NCI-H524 treated with DMSO at 0.1 percent for 48 hours (cell line): ENCODE results near the gene JPH4.
"Not testable (repeated sequence)": the region's sequence is repeated elsewhere in the genome, so short reads cannot be mapped to it uniquely, and the experiment has no call there.

Experiments used
- DNase-seq: peaks from one replicate; lab custom pipeline; 2025; lab: John Stamatoyannopoulos, UW

The JPH4 gene

GRCh38 chr14:23578560-23579310, at the start of gene JPH4:
JPH4 (minus strand) TSS chr14:23578790; CDS start chr14:23577453, 1,337 bp downstream.
- peak; percentile 35 for DNase-seq

DNA sequence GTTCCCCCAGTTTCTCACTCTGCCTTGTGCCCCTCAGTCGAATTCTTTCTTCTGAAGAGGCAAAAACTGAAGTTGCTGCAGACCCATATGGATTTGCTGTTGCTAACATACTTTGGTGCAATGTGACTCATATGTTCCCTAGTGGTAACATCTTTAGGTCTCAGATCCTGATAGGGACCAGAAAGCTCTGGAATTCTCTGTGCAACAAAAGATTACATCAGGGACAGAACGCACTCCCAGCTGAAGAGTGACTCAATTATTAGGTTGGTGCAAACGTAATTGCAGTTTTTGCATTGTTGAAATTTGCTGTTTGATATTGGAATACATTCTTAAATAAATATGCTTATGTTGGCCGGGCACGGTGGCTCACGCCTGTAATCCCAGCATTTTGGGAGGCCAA, 49.4 kb upstream of the JPH4 start:
- DNase-seq: no peak

DNA sequence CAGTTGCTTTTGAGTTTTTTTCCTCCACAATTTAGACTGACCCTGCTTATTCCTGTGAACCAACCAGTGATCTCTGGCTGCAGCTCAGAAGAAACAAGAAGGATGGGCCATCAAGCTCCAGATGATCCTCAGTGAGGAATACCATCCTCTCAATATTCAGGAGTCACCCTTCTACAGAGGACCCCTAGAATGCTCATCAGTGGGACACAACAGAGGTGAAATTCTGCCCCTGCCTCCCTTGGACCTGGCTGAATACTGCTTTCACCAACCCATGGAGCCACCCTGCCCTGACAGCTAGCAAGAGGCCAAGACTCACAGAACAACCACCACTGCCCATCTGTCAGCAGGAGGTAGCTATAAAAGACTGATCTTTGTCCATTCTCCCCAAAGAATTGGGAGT, 48.4 kb upstream of the JPH4 start:
- DNase-seq: no peak

GRCh38 chr14:23624830-23625404, 46.3 kb upstream of the JPH4 start:
- DNase-seq: no peak

DNA sequence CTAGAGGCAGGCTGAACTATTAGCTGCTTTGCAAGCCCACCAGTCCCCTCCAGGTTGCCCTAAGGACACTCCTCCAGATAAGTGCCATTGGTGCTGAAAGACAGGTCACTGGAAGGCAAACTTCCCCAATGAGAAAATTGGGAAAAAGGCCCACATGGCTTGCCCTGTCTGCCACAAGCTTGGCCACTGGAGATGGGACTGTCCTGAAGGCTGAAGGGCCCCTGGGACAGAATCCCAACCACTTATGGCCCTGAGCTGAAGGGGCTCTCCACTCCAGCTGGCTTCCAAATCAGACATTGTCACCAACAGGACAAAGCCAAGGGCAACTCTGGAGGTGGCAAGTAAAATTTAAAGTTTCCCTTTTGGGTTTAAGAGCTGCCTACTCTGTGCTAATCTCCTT, 45.4 kb upstream of the JPH4 start:
- DNase-seq: no peak

GRCh38 chr14:23622990-23623389, 44.4 kb upstream of the JPH4 start:
- no peak for DNase-seq

DNA sequence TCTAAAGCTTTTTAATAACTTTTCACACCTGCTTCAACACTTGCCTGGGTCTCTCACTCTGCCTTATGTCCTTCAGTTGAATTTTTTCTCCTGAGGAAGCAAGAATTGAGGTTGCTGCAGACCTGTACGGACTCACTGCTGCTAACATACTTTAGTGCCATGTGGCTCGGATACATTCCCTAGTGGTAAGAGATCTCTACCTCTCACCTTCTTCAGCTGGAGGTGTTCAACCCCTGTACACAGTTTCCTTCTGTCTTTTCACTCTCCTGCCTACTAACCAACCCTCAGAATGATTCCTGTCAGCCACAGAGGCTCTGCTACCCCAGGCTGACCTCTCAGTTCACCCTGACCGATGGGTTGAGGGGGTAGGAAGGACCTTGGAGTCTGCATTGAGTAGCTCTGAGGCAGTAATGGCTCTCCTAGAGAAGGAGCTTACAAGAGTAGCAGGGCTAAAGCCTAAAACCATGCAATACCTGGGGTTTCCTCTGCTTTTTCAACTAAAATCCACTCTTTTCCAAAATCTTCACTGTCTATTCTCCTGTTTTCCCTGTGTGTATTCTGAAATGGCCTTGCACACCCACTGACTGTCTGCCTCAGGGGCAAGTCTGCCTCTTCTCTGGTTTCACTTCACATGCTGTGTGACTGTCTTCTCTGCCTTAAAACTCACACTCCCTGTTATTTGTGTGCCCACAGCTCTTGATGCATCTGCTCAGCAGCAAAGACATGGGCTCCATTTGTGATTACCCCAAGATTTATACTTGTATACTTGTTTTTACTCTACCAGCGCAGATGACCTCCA, 43.5 kb upstream of the JPH4 start:
- DNase-seq: no peak

- DNase-seq: no peak
These were observed 42.8 kb upstream of the JPH4 start for GRCh38 chr14:23621204-23621931.

DNA sequence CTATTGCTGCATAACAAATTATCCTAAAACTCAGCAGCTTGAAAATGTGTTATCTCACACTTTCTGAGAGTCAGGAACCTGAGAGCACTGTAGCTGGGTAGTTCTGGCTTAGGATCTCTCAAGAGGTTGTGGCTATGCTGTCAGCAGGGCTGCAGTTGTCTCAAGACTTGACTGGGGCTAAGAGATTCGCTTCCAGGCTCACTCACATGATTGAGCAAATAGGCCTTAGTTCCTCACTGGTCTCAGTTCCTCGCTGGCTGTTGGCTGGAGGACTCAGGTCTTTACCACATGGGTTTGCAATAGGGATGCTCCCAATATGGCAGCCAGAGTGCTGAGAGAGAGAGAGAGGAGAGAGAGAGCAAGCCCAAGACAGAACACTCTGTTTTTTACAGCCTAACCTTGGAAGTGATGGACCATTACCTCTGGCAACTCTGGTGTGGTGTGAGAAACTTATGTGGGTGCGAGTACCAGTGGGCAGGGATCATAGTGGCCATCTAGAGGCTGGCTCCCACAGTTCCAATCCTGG, 41.6 kb upstream of the JPH4 start:
- DNase-seq: no peak

DNA sequence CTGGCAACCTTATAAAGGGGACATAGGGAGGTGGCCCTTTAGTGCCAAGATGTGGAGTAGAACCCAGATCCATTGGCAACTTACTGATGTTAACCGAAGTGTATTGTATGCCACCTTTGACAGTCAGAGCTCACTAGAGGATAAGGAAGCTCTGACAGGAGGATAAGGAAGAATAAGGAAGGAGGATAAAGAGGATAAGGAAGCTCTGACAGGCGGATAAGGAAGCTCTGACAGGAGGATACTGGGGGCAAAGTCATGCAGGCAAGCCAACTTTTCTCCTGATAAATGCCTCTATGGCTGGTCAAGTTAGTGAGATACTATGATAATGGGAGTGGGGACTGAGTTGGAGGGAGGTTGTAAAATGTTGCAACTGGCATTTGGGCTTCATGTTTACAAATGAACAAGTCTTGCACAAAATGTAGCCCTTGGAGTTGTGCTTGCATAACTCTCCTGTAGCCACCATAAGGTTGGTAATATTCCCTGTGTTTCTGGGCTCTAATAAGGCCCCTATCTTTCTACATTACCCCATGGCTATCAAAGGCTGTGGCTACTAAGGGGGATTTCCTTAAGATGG, 39.9 kb upstream of the JPH4 start:
- DNase-seq: no peak

DNA sequence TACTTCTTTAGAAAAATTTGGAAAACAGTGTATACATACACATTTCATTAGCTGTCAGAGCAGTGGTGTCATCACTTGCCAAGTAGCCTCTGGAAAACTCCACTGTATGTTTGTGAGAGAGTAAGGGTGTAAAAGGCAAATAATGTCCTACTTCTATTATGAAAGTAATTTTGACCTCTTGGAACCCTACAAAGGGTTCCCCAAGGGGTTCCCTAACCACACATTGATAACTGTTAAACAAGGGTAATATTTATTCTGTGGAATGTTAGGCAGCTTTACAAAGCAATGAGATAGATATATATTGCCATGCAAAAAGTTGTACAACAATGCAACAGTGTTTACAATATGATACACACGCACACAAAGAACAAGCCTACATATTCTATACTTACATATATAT, 38.9 kb upstream of the JPH4 start:
- no peak for DNase-seq

DNA sequence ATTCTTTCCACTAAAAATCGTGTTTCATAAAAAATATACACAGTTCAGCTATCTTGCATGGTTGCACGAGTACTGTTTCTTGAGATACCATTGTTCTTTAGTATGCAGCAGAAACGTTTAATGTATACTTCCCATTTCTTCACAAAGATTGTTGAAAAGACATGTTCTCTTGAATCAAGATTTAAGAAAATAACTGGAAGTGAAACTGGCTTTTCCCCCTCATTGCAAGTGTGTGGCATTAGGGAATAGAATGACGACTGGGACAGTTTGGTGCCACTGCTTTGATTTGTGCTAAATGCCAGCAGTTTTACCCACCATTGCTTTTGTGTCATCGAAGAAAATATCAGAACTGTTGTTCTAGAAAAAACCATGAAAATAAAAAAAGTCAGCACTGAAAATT, 37.3 kb upstream of the JPH4 start:
- DNase-seq: no peak

DNA sequence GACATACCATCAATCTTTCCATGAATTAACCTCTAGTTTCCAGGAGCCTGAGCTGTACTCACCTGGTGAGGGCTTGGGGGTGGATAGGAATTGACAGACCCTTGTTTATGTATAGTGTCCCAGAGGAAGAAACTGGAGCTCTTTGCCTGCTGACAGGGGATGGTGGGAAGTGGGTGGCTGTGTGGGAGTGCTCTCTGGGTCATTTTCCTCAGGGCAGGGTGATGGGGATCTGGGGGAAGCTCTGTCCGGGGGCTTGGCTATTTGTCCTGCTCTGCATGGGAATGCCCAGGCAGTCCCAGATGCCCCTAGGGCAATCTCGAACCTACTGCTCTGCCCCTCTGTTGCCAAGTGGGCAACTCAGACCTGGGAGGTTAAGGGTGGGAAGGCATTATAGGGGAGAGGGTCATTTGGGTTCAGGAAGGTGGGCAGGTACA, 35.8 kb upstream of the JPH4 start:
- DNase-seq: no peak

GRCh38 chr14:23613242-23614070, 34.9 kb upstream of the JPH4 start:
- no peak for DNase-seq

GRCh38 chr14:23612802-23613201, 34.2 kb upstream of the JPH4 start:
- DNase-seq: no peak

DNA sequence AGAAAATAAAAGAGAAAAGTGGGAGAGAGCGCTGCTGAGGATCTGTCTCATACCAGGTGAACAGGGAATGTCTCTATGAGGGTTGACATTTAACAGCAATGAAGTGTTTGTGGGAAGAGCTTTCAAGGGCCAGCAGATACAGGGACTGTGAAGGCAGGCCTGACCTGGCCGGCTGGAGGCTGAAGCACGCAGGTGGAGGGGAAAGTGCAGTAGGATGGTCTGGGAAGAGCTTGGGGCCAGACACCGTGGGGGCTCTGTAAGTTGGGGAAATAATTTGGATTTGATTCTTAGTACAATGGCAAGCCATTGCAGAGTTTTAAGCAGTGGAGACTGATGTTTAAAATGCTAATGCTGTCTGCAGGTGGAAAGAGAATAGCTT, 33.8 kb upstream of the JPH4 start:
- no peak for DNase-seq

DNA sequence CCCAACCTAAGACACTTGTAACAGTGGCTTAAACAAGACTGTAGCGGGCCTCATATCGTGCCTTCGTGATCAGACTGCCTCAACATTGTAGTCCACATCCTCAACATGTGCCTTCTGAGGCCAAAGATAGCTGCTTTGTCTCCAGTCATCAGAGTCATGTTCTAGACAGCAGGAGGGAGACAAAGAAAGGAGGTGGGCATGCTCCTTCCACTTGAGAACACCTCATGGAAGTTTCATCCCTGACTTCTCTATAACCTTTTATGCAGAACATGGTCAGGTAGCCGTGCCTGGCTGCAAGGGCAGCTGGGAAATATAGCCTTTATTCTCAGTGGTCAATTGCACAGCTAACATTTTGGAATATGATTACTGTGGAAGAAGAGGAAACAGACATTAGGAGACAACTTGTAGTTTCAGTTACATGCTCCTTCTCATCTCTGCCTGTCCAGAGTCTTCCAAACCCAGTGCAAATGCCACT, 32.3 kb upstream of the JPH4 start:
- DNase-seq: no peak

- no peak for DNase-seq
These were observed 31.7 kb upstream of the JPH4 start for GRCh38 chr14:23610090-23610814.

GRCh38 chr14:23609411-23610089, 31.0 kb upstream of the JPH4 start:
- not testable (repeated sequence) for DNase-seq
